Sigmoid colon (tissue), 7 donors: Measurements from ENCODE around the gene TMEM164. TPM values are rescaled to one million over a fixed set of nuclear protein-coding genes. Genes with fewer than 3 reads are reported as not detected.

Experiments used
- DNase-seq: peaks from one replicate; pipeline ENCODE4 v3.0.0-alpha.2; 2019
- H3K27ac ChIP-seq, 4 donors: fragments of 200-600 bp; sonication (generic); one replicate each; pipeline ENCODE4 v1.5.1; 2016 to 2019; ENCODE audit warnings: mild to moderate bottlenecking in 1 of 4
- H3K27me3 ChIP-seq, 3 donors: fragments of 200-600 bp; sonication (generic); one replicate each; pipeline ENCODE4 v1.5.1; 2019; ENCODE audit warnings: mild to moderate bottlenecking in 1 of 3
- H3K36me3 ChIP-seq, 4 donors: fragments of 200-600 bp; sonication (generic); one replicate each; pipeline ENCODE4 v1.5.1; 2016 to 2019
- H3K4me1 ChIP-seq, 4 donors: fragments of 200-600 bp; sonication (generic); one replicate each; pipeline ENCODE4 v1.5.1; 2017 to 2019
- H3K4me3 ChIP-seq, 4 donors: fragments of 200-600 bp; sonication (generic); one replicate each; pipeline ENCODE4 v1.5.1; 2017 to 2019; ENCODE audit warnings: mild to moderate bottlenecking in 2 of 4, moderate library complexity in 1 of 4
- H3K9me3 ChIP-seq, 4 donors: fragments of 200-600 bp in 3 of 4; sonication (generic) in 3 of 4; one replicate each; pipeline versions ENCODE4 v1.5.1 to v1.6.1; 2013 to 2019
- EP300 ChIP-seq, 4 donors: sonication (generic); formaldehyde crosslinking; IDR thresholded peaks; one replicate each; pipeline ENCODE4 v1.6.1; 2017; ENCODE audit warnings: antibody characterized with exemption in 4 of 4
- POLR2A ChIP-seq, 2 donors: fragments of 450-650 bp; IDR thresholded peaks; one replicate each; pipeline ENCODE4 v1.6.1; 2016; ENCODE audit warnings: antibody characterized with exemption in 2 of 2, mild to moderate bottlenecking in 2 of 2, moderate library complexity in 2 of 2
- POLR2AphosphoS5 ChIP-seq, 4 donors: sonication (generic); formaldehyde crosslinking; IDR thresholded peaks; one replicate each; pipeline ENCODE4 v1.6.1; 2017; ENCODE audit warnings: antibody characterized with exemption in 4 of 4
- WGBS, 2 donors: extraction: QIAGEN DNeasy Blood & Tissue Kit; methylation state at CpG; one replicate each; pipeline ENCODE4 v1.1.7; 2013; 5-methylcytosine and 5-hydroxymethylcytosine counted together
- intact Hi-C: fragments of 100-400 bp; cut with DNase I; formaldehyde crosslinking; loops from one replicate; pipeline ENCODE4 v1.15.1; 2023
- polyA plus RNA-seq, 3 donors: library from polyadenylated mRNA; stranded (reverse); fragments of 200-250 nt; gene quantifications; one replicate each; pipeline ENCODE4 v1.2.3, GENCODE V29; 2013
- total RNA-seq, 4 donors: library from RNA; depleted of rRNA; stranded (reverse); fragments of >200 nt; gene quantifications; one replicate each; pipeline ENCODE4 v1.1.0, GENCODE V29; 2016
- TF ChIP-seq, protein P1 (sequence below), 4 experiments: fragments of 450-650 bp in 3 of 4; fragments of 200-600 bp in 1 of 4; IDR thresholded peaks; one replicate each; pipeline ENCODE4 v1.5.1; 2016 to 2019; ENCODE audit warnings: antibody characterized with exemption in 4 of 4, mild to moderate bottlenecking in 3 of 4, moderate library complexity in 2 of 4
- donor health status: healthy with polysubstance abuse.
- donor health status: Bipolar disorder and iron deficiency.
- donor health status: healthy.

The TMEM164 gene
- total and polyA plus RNA-seq, 7 donors, result 6.4 to 43.2 (median 12.7) TPM

DNA sequence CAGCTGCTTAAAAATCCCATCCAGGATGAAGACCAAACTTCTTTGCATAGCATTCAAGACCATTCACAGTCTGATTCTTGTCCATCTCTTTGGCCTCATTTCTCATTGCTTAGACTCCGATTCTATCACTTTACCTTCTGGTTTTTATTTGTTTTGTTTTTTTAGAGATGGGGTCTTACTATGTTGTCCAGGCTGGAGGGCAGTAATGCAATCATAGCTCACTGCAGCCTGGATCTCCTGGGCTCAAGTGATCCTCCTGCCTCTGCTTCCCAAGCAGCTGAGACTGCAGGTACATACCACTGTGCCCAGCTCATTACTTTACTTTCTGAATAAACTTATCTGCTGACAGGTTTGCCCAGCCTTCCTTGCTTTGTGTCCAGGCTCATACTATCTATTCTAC lies 152.8 kb downstream of the TMEM164 start:
- no peaks in the 10 kb centered on the region for H3K27me3 ChIP-seq
- TF ChIP-seq, protein P1, sequence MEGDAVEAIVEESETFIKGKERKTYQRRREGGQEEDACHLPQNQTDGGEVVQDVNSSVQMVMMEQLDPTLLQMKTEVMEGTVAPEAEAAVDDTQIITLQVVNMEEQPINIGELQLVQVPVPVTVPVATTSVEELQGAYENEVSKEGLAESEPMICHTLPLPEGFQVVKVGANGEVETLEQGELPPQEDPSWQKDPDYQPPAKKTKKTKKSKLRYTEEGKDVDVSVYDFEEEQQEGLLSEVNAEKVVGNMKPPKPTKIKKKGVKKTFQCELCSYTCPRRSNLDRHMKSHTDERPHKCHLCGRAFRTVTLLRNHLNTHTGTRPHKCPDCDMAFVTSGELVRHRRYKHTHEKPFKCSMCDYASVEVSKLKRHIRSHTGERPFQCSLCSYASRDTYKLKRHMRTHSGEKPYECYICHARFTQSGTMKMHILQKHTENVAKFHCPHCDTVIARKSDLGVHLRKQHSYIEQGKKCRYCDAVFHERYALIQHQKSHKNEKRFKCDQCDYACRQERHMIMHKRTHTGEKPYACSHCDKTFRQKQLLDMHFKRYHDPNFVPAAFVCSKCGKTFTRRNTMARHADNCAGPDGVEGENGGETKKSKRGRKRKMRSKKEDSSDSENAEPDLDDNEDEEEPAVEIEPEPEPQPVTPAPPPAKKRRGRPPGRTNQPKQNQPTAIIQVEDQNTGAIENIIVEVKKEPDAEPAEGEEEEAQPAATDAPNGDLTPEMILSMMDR (IDR thresholded peaks at IDR 0.05), result no peak
- TF ChIP-seq EP300 (IDR thresholded peaks at IDR 0.05), result no peak
- no peak for TF ChIP-seq POLR2AphosphoS5 (IDR thresholded peaks at IDR 0.05)
- no peak for TF ChIP-seq POLR2A (IDR thresholded peaks at IDR 0.05)
- H3K4me1 ChIP-seq, result no peaks in the 10 kb centered on the region
- no peaks in the 10 kb centered on the region for H3K9me3 ChIP-seq
- no peak for DNase-seq
- intact Hi-C loops, result no loop called here
- WGBS, 2 donors, result 95 to 97% methylated on average over 1 of the region's 1 CpG
- H3K36me3 ChIP-seq, result no peaks in the 10 kb centered on the region
- no peak overlapping the region for H3K27ac ChIP-seq
- no peak overlapping the region for H3K4me3 ChIP-seq

DNA sequence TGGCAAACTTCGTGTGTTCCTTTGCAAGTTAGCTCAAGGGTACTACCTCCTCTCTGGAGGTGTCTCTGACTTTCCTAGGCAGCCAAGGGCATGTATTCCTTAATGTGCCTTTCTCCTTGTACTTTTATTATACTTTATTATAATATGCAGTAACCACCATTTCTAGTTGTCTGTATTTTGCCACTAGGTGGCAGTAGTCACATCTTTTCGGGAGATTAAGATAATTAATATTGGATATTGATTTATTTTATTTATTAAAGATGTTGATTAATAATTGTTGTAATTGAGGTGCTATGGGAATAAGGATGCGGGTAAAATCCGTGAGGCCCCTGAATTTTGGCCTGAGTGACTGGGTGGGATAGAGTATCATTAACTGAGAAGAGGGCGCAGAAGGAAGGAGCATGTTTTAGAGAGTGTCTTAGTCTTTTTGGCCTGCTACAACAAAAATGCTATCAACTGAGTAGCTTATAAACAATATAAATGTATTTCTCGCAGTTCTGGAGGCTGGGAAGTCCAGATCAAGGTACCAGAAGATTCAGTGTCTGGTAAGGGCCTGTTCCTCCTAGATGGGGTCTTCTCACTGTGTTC lies 153.3 kb downstream of the TMEM164 start:
- WGBS, 2 donors, result 73 to 84% methylated on average over 6 of the region's 6 CpGs
- no peak for DNase-seq
- Histone ChIP-seq H3K36me3 (no peaks in the 10 kb centered on the region), H3K9me3 (no peaks in the 10 kb centered on the region), H3K4me3 (no peak overlapping the region), H3K4me1 (no peaks in the 10 kb centered on the region), H3K27me3 (no peaks in the 10 kb centered on the region), H3K27ac (no peak overlapping the region)
- TF ChIP-seq POLR2A (IDR thresholded peaks at IDR 0.05), result no peak
- TF ChIP-seq, protein P1 (IDR thresholded peaks at IDR 0.05), result peak in 2 of 4 experiments; percentile 17 to 29
- intact Hi-C loops, result no loop called here

DNA sequence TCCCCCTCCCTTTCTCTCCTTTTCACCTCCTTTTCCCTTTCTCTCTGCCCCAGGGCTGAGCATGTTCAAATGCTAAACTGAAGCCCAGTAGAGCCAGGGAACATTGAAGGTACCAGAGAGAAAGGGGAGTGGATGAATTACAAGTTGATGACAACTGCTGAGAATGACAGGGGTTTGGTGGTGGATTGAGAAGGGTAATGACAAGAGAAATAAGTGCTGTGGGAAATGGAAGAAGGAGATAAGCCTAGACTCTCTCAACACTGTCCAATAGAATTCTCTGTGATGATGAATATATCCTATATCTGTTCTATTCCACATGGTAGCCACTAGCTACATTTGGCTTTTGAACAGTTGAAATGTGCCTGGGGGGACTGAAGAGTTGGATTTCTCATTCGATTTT lies 154.5 kb downstream of the TMEM164 start:
- Histone ChIP-seq H3K27me3 (no peaks in the 10 kb centered on the region), H3K36me3 (no peaks in the 10 kb centered on the region), H3K27ac (no peak overlapping the region), H3K4me1 (no peaks in the 10 kb centered on the region), H3K9me3 (no peaks in the 10 kb centered on the region), H3K4me3 (no peak overlapping the region)
- intact Hi-C loops, result no loop called here
- WGBS, 2 donors, result 94 to 95% methylated on average over 1 of the region's 1 CpG
- no peak for DNase-seq
- no peak for TF ChIP-seq POLR2A (IDR thresholded peaks at IDR 0.05)

DNA sequence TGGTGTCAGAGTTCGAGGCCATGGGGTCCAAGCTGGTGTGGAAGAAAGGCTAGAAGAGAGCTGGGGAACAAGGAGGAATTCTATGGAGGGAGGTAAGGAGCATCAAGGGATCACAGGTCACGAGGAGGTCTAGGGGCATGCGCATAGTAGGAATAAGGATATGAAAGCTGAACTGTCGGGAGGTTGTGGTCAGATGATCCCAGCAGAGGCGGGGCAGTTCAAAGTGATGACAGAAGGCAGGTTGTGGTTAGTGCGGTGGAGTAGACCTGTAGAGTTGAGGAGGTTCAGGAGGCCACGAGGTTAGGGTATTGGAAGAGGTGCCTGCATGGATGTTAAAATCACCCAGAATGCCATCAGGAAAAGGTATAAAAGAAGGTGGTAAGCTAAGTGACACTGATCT lies 156.3 kb downstream of the TMEM164 start:
- intact Hi-C loops, result no loop called here
- no peak overlapping the region for H3K4me3 ChIP-seq
- no peak overlapping the region for H3K27ac ChIP-seq
- no peaks in the 10 kb centered on the region for H3K36me3 ChIP-seq
- no peaks in the 10 kb centered on the region for H3K4me1 ChIP-seq
- no peaks in the 10 kb centered on the region for H3K27me3 ChIP-seq
- 70 to 82% methylated on average over 7 of the region's 7 CpGs for WGBS, 2 donors
- TF ChIP-seq, protein P1 (IDR thresholded peaks at IDR 0.05), result no peak
- TF ChIP-seq EP300 (IDR thresholded peaks at IDR 0.05) (no peak), POLR2AphosphoS5 (IDR thresholded peaks at IDR 0.05) (no peak), POLR2A (IDR thresholded peaks at IDR 0.05) (no peak)
- no peak for DNase-seq
- no peaks in the 10 kb centered on the region for H3K9me3 ChIP-seq

DNA sequence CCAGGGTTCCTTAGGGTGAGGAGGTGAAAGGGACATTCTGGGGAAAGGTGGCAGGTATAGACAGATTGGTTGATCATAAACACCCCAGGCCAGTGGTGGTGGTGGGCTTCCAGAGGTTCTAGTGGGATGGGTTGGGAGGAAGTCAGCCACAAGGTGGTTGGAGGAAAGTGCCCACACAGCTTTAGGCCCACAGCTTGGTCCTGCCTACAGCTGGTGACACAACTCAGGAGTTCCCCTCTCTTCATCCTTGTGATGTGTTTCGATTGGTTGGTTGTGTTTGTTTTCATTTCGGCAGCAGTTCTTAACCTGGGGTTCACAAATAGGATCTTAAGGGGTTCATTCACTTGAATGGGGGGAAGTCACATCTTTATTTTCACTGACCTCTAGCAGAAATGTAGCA lies 157.0 kb downstream of the TMEM164 start:
- H3K4me1 ChIP-seq, result no peaks in the 10 kb centered on the region
- H3K4me3 ChIP-seq, result no peak overlapping the region
- no peaks in the 10 kb centered on the region for H3K9me3 ChIP-seq
- TF ChIP-seq POLR2A (IDR thresholded peaks at IDR 0.05), result no peak
- no peak for TF ChIP-seq POLR2AphosphoS5 (IDR thresholded peaks at IDR 0.05)
- no peak for TF ChIP-seq EP300 (IDR thresholded peaks at IDR 0.05)
- TF ChIP-seq, protein P1 (IDR thresholded peaks at IDR 0.05), result no peak
- no peaks in the 10 kb centered on the region for H3K27me3 ChIP-seq
- DNase-seq, result no peak
- no peak overlapping the region for H3K27ac ChIP-seq
- 77 to 81% methylated on average over 2 of the region's 2 CpGs for WGBS, 2 donors
- no peaks in the 10 kb centered on the region for H3K36me3 ChIP-seq
- intact Hi-C loops, result loop anchor here (1.0 to 10.0 kb wide), 2 partner anchors 155 to 253 kb away; partner anchors contain the start of gene AMMECR1
